Fibroblast of lung (primary cell): ENCODE measurements around the gene AGBL4.

ENCODE experiments used
- EZH2 ChIP-seq: IDR thresholded peaks from 2 replicates; pipeline ENCODE4 v1.5.1; 2012; ENCODE audit warnings: low read length, control low read depth, mild to moderate bottlenecking; ENCODE audit errors: missing control alignments
- TF ChIP-seq, protein P1 (sequence below), 2 donors: IDR thresholded peaks in 1 of 2; conservative IDR thresholded peaks in 1 of 2; 1 replicate in 1 of 2; 2 replicates in 1 of 2; pipeline ENCODE4 v1.5.1; 2011 to 2012; ENCODE audit warnings: low read length in 2 of 2, control low read depth in 1 of 2, inconsistent platforms in 1 of 2, low read depth in 1 of 2, mild to moderate bottlenecking in 1 of 2

DNA sequence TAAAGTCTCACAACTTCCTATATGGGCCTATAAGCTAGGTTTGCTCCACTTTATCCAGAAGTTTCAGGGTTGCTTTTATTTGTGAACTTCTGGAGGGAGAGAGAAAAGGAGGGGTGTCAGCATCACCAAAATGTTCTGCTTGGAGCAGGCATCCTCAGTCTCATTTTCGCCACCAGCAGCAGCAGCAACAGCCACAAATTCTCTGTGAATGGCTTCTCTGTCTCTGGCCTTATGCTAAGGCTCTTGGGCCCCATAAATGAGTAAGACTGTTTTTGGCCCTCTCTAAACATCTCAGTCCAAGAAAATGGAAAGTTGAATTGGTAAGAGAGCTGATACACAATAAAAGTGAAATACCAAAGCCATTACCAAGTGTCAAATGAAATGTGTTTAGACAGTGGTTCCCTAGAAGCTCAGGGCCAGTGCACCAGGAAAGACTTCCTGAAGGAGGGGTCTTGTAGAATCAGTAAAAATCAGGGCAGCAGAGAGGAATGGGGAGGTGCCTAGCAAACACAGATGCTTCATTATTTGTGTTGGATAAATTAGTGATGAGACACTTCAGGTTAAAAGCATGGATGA is 1498.8 kb downstream of the AGBL4 start:
- TF ChIP-seq, protein P1, sequence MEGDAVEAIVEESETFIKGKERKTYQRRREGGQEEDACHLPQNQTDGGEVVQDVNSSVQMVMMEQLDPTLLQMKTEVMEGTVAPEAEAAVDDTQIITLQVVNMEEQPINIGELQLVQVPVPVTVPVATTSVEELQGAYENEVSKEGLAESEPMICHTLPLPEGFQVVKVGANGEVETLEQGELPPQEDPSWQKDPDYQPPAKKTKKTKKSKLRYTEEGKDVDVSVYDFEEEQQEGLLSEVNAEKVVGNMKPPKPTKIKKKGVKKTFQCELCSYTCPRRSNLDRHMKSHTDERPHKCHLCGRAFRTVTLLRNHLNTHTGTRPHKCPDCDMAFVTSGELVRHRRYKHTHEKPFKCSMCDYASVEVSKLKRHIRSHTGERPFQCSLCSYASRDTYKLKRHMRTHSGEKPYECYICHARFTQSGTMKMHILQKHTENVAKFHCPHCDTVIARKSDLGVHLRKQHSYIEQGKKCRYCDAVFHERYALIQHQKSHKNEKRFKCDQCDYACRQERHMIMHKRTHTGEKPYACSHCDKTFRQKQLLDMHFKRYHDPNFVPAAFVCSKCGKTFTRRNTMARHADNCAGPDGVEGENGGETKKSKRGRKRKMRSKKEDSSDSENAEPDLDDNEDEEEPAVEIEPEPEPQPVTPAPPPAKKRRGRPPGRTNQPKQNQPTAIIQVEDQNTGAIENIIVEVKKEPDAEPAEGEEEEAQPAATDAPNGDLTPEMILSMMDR (conservative IDR thresholded peaks at IDR 0.05 in 1 of 2, IDR thresholded peaks at IDR 0.05 in 1 of 2; ENCODE audit: low read depth in 1 of 2, low read length in 2 of 2): no peak
- no peak for TF ChIP-seq EZH2
